Nephron progenitor cell (in vitro differentiated cells): Measurements from ENCODE around the gene MYLK2.

ENCODE experiments used
- DNase-seq: peaks from one replicate; pipeline ENCODE4 v3.0.0; 2021
- H3K27ac Mint-ChIP-seq: 2 replicates; pipeline ENCODE4 v1.8.0; 2021; ENCODE audit warnings: mild to moderate bottlenecking, moderate library complexity, mixed read lengths
- H3K27me3 Mint-ChIP-seq: 2 replicates; pipeline ENCODE4 v1.8.0; 2021; ENCODE audit warnings: mild to moderate bottlenecking, low read depth, mixed read lengths; ENCODE audit not compliant: poor library complexity
- H3K36me3 Mint-ChIP-seq: 2 replicates; pipeline ENCODE4 v1.8.0; 2021; ENCODE audit warnings: low read depth, mixed read lengths
- H3K4me1 Mint-ChIP-seq: 2 replicates; pipeline ENCODE4 v1.8.0; 2021; ENCODE audit warnings: mixed read lengths
- H3K4me3 Mint-ChIP-seq: 2 replicates; pipeline ENCODE4 v1.8.0; 2021; ENCODE audit warnings: mild to moderate bottlenecking, moderate library complexity, mixed read lengths
- H3K9me3 Mint-ChIP-seq: 2 replicates; pipeline ENCODE4 v1.8.0; 2021; ENCODE audit warnings: mild to moderate bottlenecking, moderate library complexity, mixed read lengths
- CTCF ChIP-seq: fragments of 200-600 bp; sonication (generic); IDR thresholded peaks from 2 replicates; pipeline ENCODE4 v1.5.0; 2021; ENCODE audit warnings: antibody characterized with exemption

The MYLK2 gene

GRCh38 chr20:31833931-31834521 is 14.9 kb downstream of the MYLK2 start:
- H3K27ac Mint-ChIP-seq: no peak overlapping the region
- no peaks in the 10 kb centered on the region for H3K9me3 Mint-ChIP-seq
- no peaks in the 10 kb centered on the region for H3K36me3 Mint-ChIP-seq
- TF ChIP-seq CTCF: no peak
- peaks cover 47% of the 10 kb centered on the region for H3K4me1 Mint-ChIP-seq
- no peak overlapping the region for H3K4me3 Mint-ChIP-seq
- no peaks in the 10 kb centered on the region for H3K27me3 Mint-ChIP-seq
- DNase-seq: no peak

GRCh38 chr20:31835554-31835953 is 16.4 kb downstream of the MYLK2 start:
- no peaks in the 10 kb centered on the region for H3K36me3 Mint-ChIP-seq
- H3K4me1 Mint-ChIP-seq: peaks cover 34% of the 10 kb centered on the region
- H3K9me3 Mint-ChIP-seq: no peaks in the 10 kb centered on the region
- DNase-seq: no peak
- no peak for TF ChIP-seq CTCF
- no peaks in the 10 kb centered on the region for H3K27me3 Mint-ChIP-seq
- no peak overlapping the region for H3K27ac Mint-ChIP-seq
- no peak overlapping the region for H3K4me3 Mint-ChIP-seq

GRCh38 chr20:31835977-31836852 is 17.1 kb downstream of the MYLK2 start:
- TF ChIP-seq CTCF: no peak
- Mint-ChIP-seq H3K27ac (no peak overlapping the region), H3K9me3 (no peaks in the 10 kb centered on the region), H3K4me3 (no peak overlapping the region), H3K4me1 (peaks cover 40% of the 10 kb centered on the region), H3K27me3 (no peaks in the 10 kb centered on the region), H3K36me3 (no peaks in the 10 kb centered on the region)
- no peak for DNase-seq

- no peaks in the 10 kb centered on the region for H3K27me3 Mint-ChIP-seq
- H3K9me3 Mint-ChIP-seq: no peaks in the 10 kb centered on the region
- no peaks in the 10 kb centered on the region for H3K36me3 Mint-ChIP-seq
- H3K4me1 Mint-ChIP-seq: peaks cover 45% of the 10 kb centered on the region
- no peak for TF ChIP-seq CTCF
- H3K27ac Mint-ChIP-seq: no peak overlapping the region
- no peak overlapping the region for H3K4me3 Mint-ChIP-seq
- no peak for DNase-seq
Measured at GRCh38 chr20:31836853-31837608, 17.9 kb downstream of the MYLK2 start.

- TF ChIP-seq CTCF: no peak
- H3K36me3 Mint-ChIP-seq: no peaks in the 10 kb centered on the region
- DNase-seq: no peak
- no peak overlapping the region for H3K27ac Mint-ChIP-seq
- H3K4me1 Mint-ChIP-seq: peaks cover 54% of the 10 kb centered on the region
- H3K27me3 Mint-ChIP-seq: no peaks in the 10 kb centered on the region
- no peak overlapping the region for H3K4me3 Mint-ChIP-seq
- no peaks in the 10 kb centered on the region for H3K9me3 Mint-ChIP-seq
Measured at GRCh38 chr20:31837896-31838397, 18.8 kb downstream of the MYLK2 start.
